ENCODE data around the gene BATF.
A peak's percentile ranks its signal among the peaks of the same experiment; 100 is the strongest.

Gene BATF

DNA sequence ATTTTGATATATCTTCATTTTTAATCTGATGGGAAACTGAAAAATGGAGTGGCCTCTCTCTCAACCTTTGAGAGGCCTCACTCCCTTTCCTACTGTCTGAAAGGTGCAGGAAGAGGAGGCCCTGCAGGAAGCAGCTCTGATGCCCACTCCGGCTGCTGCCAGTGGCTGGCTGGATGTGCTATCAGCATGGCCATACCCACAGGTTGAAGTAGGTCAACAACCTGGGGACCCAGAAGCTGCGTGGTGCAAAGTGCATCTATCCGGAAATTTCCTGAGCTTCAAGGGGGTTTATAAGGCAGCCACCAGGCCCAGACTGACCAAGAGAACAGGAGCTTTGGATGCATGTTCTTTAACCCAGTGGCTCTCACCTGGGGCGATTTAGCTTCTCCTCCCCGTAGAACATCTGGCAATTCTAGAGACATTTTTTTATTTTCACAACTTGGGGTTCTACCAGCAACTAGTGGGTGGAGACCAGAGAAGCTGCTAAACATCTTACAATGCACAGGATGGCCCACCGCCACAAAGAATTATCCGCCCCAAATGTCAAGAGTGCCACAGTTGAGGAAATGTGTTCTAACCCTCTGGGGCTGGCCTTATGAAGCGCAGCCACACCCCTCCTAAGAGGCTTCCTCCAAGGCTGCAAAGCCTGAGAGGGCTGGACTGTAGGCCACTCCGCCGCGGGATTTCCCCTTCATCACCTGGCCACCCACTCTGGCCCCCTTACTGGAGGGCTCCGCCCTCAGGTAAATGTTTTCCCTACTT is 8.2 kb upstream of the BATF start:
- H3K4me1 ChIP-seq (ENCODE audit: control insufficient read depth, insufficient read depth, low read length), result no peaks in the 10 kb centered on the region
- H3K4me3 ChIP-seq (ENCODE audit: low read depth, low read length), result no peak overlapping the region
- CTCF ChIA-PET, result no interaction called here
- H3K9me3 ChIP-seq (ENCODE audit: control insufficient read depth, insufficient read depth, low read depth, low read length), result no peaks in the 10 kb centered on the region
- TF ChIP-seq ZNF701 (tag by site-specific recombination; IDR thresholded peaks at IDR 0.05) (no peak), KLF7 (tag by site-specific recombination; IDR thresholded peaks at IDR 0.05; ENCODE audit: borderline replicate concordance) (no peak), ZNF404 (tag by site-specific recombination; IDR thresholded peaks at IDR 0.05) (no peak), ZBTB20 (tag by site-specific recombination; IDR thresholded peaks at IDR 0.05) (no peak), ZNF10 (tag by site-specific recombination; IDR thresholded peaks at IDR 0.05) (no peak), PRDM4 (tag by site-specific recombination; IDR thresholded peaks at IDR 0.05) (no peak)
- TF ChIP-seq, protein P1, sequence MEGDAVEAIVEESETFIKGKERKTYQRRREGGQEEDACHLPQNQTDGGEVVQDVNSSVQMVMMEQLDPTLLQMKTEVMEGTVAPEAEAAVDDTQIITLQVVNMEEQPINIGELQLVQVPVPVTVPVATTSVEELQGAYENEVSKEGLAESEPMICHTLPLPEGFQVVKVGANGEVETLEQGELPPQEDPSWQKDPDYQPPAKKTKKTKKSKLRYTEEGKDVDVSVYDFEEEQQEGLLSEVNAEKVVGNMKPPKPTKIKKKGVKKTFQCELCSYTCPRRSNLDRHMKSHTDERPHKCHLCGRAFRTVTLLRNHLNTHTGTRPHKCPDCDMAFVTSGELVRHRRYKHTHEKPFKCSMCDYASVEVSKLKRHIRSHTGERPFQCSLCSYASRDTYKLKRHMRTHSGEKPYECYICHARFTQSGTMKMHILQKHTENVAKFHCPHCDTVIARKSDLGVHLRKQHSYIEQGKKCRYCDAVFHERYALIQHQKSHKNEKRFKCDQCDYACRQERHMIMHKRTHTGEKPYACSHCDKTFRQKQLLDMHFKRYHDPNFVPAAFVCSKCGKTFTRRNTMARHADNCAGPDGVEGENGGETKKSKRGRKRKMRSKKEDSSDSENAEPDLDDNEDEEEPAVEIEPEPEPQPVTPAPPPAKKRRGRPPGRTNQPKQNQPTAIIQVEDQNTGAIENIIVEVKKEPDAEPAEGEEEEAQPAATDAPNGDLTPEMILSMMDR (tag by site-specific recombination; IDR thresholded peaks at IDR 0.05), result no peak
- POLR2A ChIA-PET, result interaction anchor here (1.0 kb wide), 1 partner anchor 47 kb away, joined by 3 read pairs; no protein-coding TSS in a partner anchor
- H3K27ac ChIP-seq (ENCODE audit: extremely low read depth, low read depth, low read length), result no peak overlapping the region
- H3K36me3 ChIP-seq (ENCODE audit: control insufficient read depth in 2 of 2, insufficient read depth in 1 of 2, low read length in 2 of 2), result no peaks in the 10 kb centered on the region

- Histone ChIP-seq H3K36me3 (ENCODE audit: control insufficient read depth in 2 of 2, insufficient read depth in 1 of 2, low read length in 2 of 2) (no peaks in the 10 kb centered on the region), H3K9me3 (ENCODE audit: control insufficient read depth, insufficient read depth, low read depth, low read length) (no peaks in the 10 kb centered on the region), H3K4me3 (ENCODE audit: low read depth, low read length) (no peak overlapping the region), H3K27ac (ENCODE audit: extremely low read depth, low read depth, low read length) (no peak overlapping the region), H3K4me1 (ENCODE audit: control insufficient read depth, insufficient read depth, low read length) (no peaks in the 10 kb centered on the region)
- ChIA-PET CTCF (interaction anchor here (0.7 kb wide), 1 partner anchor 64 kb away, joined by 3 read pairs; no protein-coding TSS in a partner anchor), POLR2A (interaction anchor here (1.0 kb wide), 1 partner anchor 46 kb away, joined by 3 read pairs; no protein-coding TSS in a partner anchor)
- TF ChIP-seq, protein P2, sequence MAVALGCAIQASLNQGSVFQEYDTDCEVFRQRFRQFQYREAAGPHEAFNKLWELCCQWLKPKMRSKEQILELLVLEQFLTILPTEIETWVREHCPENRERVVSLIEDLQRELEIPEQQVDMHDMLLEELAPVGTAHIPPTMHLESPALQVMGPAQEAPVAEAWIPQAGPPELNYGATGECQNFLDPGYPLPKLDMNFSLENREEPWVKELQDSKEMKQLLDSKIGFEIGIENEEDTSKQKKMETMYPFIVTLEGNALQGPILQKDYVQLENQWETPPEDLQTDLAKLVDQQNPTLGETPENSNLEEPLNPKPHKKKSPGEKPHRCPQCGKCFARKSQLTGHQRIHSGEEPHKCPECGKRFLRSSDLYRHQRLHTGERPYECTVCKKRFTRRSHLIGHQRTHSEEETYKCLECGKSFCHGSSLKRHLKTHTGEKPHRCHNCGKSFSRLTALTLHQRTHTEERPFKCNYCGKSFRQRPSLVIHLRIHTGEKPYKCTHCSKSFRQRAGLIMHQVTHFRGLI (tag by site-specific recombination; IDR thresholded peaks at IDR 0.05), result no peak
- TF ChIP-seq ZFHX2 (tag by site-specific recombination; conservative IDR thresholded peaks at IDR 0.05) (peak; percentile 26; the same call in 1 of the 2 replicates), ZNF529 (tag by site-specific recombination; IDR thresholded peaks at IDR 0.05; ENCODE audit: insufficient replicate concordance) (no peak)
Observed at GRCh38 chr14:75514673-75515628, 7.3 kb upstream of the BATF start.

DNA sequence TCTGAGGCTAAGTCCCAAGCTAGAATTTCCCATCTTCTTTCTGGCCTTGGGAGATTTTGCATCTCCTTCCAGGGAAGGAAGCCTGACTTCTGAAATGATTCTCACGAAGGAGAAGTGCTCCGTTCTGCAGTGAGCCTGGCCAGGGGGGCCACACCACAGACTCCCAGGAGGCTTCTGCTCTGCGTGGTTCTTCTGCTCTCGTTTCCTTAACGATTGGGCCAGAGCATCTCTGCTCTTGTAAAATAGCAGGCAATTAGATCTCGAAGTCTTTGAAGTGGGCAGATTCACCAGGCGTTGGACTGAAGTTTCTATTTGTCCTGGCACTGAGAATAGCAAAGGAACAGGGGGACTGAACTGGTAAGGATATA is 6.7 kb upstream of the BATF start:
- ChIA-PET POLR2A (no interaction called here), CTCF (interaction anchor here (0.7 kb wide), 1 partner anchor 64 kb away, joined by 3 read pairs; no protein-coding TSS in a partner anchor)
- no peak overlapping the region for H3K27ac ChIP-seq (ENCODE audit: extremely low read depth, low read depth, low read length)
- no peaks in the 10 kb centered on the region for H3K36me3 ChIP-seq (ENCODE audit: control insufficient read depth in 2 of 2, insufficient read depth in 1 of 2, low read length in 2 of 2)
- H3K4me3 ChIP-seq (ENCODE audit: low read depth, low read length), result no peak overlapping the region
- no peaks in the 10 kb centered on the region for H3K4me1 ChIP-seq (ENCODE audit: control insufficient read depth, insufficient read depth, low read length)
- no peaks in the 10 kb centered on the region for H3K9me3 ChIP-seq (ENCODE audit: control insufficient read depth, insufficient read depth, low read depth, low read length)
- TF ChIP-seq ZNF670 (tag by site-specific recombination; IDR thresholded peaks at IDR 0.05; ENCODE audit: low read depth) (no peak), ZNF19 (tag by site-specific recombination; IDR thresholded peaks at IDR 0.05; ENCODE audit: low read depth) (no peak), ZNF558 (tag by site-specific recombination; IDR thresholded peaks at IDR 0.05) (no peak), ZNF518A (tag by site-specific recombination; conservative IDR thresholded peaks at IDR 0.05; ENCODE audit: low read depth) (no peak), HOXC10 (CRISPR knock-in tag; IDR thresholded peaks at IDR 0.05) (no peak)
- TF ChIP-seq, protein P3, sequence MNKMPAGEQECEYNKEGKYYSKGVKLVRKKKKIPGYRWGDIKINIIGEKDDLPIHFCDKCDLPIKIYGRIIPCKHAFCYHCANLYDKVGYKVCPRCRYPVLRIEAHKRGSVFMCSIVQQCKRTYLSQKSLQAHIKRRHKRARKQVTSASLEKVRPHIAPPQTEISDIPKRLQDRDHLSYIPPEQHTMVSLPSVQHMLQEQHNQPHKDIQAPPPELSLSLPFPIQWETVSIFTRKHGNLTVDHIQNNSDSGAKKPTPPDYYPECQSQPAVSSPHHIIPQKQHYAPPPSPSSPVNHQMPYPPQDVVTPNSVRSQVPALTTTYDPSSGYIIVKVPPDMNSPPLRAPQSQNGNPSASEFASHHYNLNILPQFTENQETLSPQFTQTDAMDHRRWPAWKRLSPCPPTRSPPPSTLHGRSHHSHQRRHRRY (tag by site-specific recombination; IDR thresholded peaks at IDR 0.05), result no peak
